H1 (cell line): ENCODE data around the gene MYOG. TPM values are rescaled to one million over a fixed set of nuclear protein-coding genes. Genes with fewer than 3 reads are reported as not detected.

Source experiments
- CTCF ChIA-PET: fragments of 300-600 bp; sonication (Branson Sonifier 250); formaldehyde crosslinking; loops from one replicate; lab custom pipeline; 2021; ENCODE audit not compliant: partially characterized antibody; lab: Charles Lee
- POLR2A ChIA-PET: fragments of 300-600 bp; sonication (Branson Sonifier 250); formaldehyde crosslinking; loops from one replicate; lab custom pipeline; 2021; ENCODE audit warnings: inconsistent platforms; ENCODE audit not compliant: partially characterized antibody; lab: Charles Lee
- DNase-seq, 2 experiments: peaks; one replicate each; pipeline versions ENCODE4 v3.0.0 to v3.0.0-alpha.2; 2010 to 2022; ENCODE audit warnings: low spot score in 2 of 2, low read depth in 1 of 2, mixed read lengths in 1 of 2
- FAIRE-seq: peaks from 2 replicates; lab custom pipeline; 2011; peaks lifted over from hg19 to GRCh38; lab: Jason Lieb, UNC
- H2AFZ ChIP-seq: 2 replicates; pipeline ENCODE4 v1.8.1; 2012; ENCODE audit warnings: low read length, inconsistent platforms
- H2AK5ac ChIP-seq: 2 replicates; pipeline ENCODE4 v1.6.1; 2013; ENCODE audit warnings: low read depth, low read length
- H2BK120ac ChIP-seq: replicated peaks from 2 replicates; pipeline ENCODE3; 2013; ENCODE audit warnings: low read depth, low read length, inconsistent platforms
- H2BK12ac ChIP-seq: 2 replicates; pipeline ENCODE4 v1.6.1; 2013; ENCODE audit warnings: low read depth, low read length
- H2BK15ac ChIP-seq: 2 replicates; pipeline ENCODE4 v1.6.1; 2013; ENCODE audit warnings: low read length
- H2BK20ac ChIP-seq: 2 replicates; pipeline ENCODE4 v1.6.1; 2013; ENCODE audit warnings: low read length
- H2BK5ac ChIP-seq: 2 replicates; pipeline ENCODE4 v1.6.1; 2013; ENCODE audit warnings: low read depth, low read length
- H3K14ac ChIP-seq: 2 replicates; pipeline ENCODE4 v1.6.1; 2013; ENCODE audit warnings: inconsistent platforms; ENCODE audit not compliant: insufficient read length
- H3K18ac ChIP-seq: 2 replicates; pipeline ENCODE4 v1.6.1; 2013; ENCODE audit warnings: low read length; ENCODE audit errors: extremely low read depth
- H3K23ac ChIP-seq: 2 replicates; pipeline ENCODE4 v1.6.1; 2013; ENCODE audit warnings: inconsistent platforms; ENCODE audit not compliant: insufficient read length
- H3K23me2 ChIP-seq: 2 replicates; pipeline ENCODE4 v1.6.1; 2013; ENCODE audit warnings: low read depth, low read length
- H3K27ac ChIP-seq: 2 replicates; pipeline ENCODE4 v1.6.1; 2011; ENCODE audit warnings: low read depth, low read length, inconsistent platforms
- H3K27me3 ChIP-seq, 4 experiments: replicated peaks in 1 of 4; 1 replicate in 1 of 4; 2 replicates in 3 of 4; pipeline versions ENCODE4 v1.6.1 to v1.8.1; 2011 to 2013; ENCODE audit warnings: low read length in 3 of 4, mild to moderate bottlenecking in 3 of 4, inconsistent platforms in 2 of 4, mixed read lengths in 2 of 4, moderate library complexity in 1 of 4; ENCODE audit not compliant: control insufficient read depth in 3 of 4, insufficient read depth in 3 of 4; ENCODE audit errors: extremely low read depth in 1 of 4
- H3K36me3 ChIP-seq, 4 experiments: 2 replicates each; pipeline versions ENCODE4 v1.6.1 to v1.8.1; 2011 to 2013; ENCODE audit warnings: mild to moderate bottlenecking in 4 of 4, low read length in 3 of 4, moderate library complexity in 2 of 4, control low read depth in 1 of 4, inconsistent platforms in 1 of 4; ENCODE audit not compliant: insufficient read depth in 4 of 4, control insufficient read depth in 2 of 4
- H3K4ac ChIP-seq: replicated peaks from 2 replicates; pipeline ENCODE3; 2013; ENCODE audit warnings: low read length, low read depth, mixed read lengths, inconsistent platforms; ENCODE audit not compliant: insufficient read length
- H3K4me1 ChIP-seq, 4 experiments: replicated peaks in 1 of 4; 1 replicate in 1 of 4; 2 replicates in 3 of 4; pipeline versions ENCODE4 v1.6.1 to v1.8.1; 2011 to 2013; ENCODE audit warnings: low read length in 3 of 4, inconsistent platforms in 2 of 4, mixed read lengths in 1 of 4; ENCODE audit not compliant: insufficient read depth in 4 of 4, control insufficient read depth in 3 of 4
- H3K4me2 ChIP-seq, 2 experiments: 2 replicates each; pipeline versions ENCODE4 v1.6.1 to v1.8.1; 2011 to 2013; ENCODE audit warnings: low read depth in 2 of 2, low read length in 2 of 2, control low read depth in 1 of 2, inconsistent platforms in 1 of 2, mild to moderate bottlenecking in 1 of 2; ENCODE audit not compliant: insufficient read depth in 1 of 2
- H3K4me3 ChIP-seq, 4 experiments: fragments of 200-600, 300-600 bp in 1 of 4; sonication (generic), shearing (Covaris generic), sonication (Bioruptor Twin) in 1 of 4; 2 replicates each; pipeline versions ENCODE4 v1.5.1 to v1.8.1; 2011 to 2016; ENCODE audit warnings: low read length in 4 of 4, low read depth in 3 of 4, control low read depth in 2 of 4, inconsistent platforms in 2 of 4, mild to moderate bottlenecking in 2 of 4, mixed read lengths in 1 of 4, moderate library complexity in 1 of 4; ENCODE audit not compliant: insufficient read depth in 2 of 4; ENCODE audit errors: extremely low read depth in 1 of 4
- H3K56ac ChIP-seq: replicated peaks from 2 replicates; pipeline ENCODE3; 2013; ENCODE audit warnings: low read depth, mild to moderate bottlenecking, mixed read lengths, low read length, inconsistent platforms; ENCODE audit not compliant: insufficient read length
- H3K79me1 ChIP-seq: 2 replicates; pipeline ENCODE4 v1.6.1; 2013; ENCODE audit warnings: low read depth, low read length, control low read depth
- H3K79me2 ChIP-seq, 2 experiments: 2 replicates each; pipeline versions ENCODE4 v1.6.1 to v1.8.1; 2012 to 2013; ENCODE audit warnings: low read length in 2 of 2, mild to moderate bottlenecking in 2 of 2, inconsistent platforms in 1 of 2; ENCODE audit not compliant: insufficient read depth in 2 of 2, control insufficient read depth in 1 of 2
- H3K9ac ChIP-seq, 4 experiments: replicated peaks in 1 of 4; 1 replicate in 1 of 4; 2 replicates in 3 of 4; pipeline versions ENCODE4 v1.6.1 to v1.8.1; 2011 to 2013; ENCODE audit warnings: low read depth in 3 of 4, low read length in 3 of 4, control low read depth in 2 of 4, mild to moderate bottlenecking in 2 of 4, moderate library complexity in 2 of 4, inconsistent platforms in 1 of 4; ENCODE audit errors: extremely low read depth in 1 of 4
- H3K9me3 ChIP-seq, 2 experiments: 2 replicates each; pipeline versions ENCODE4 v1.6.1 to v1.8.1; 2012 to 2013; ENCODE audit warnings: mild to moderate bottlenecking in 2 of 2, moderate library complexity in 2 of 2, control low read depth in 1 of 2, inconsistent platforms in 1 of 2, low read depth in 1 of 2, low read length in 1 of 2, mixed read lengths in 1 of 2; ENCODE audit not compliant: insufficient read depth in 2 of 2
- H4K20me1 ChIP-seq, 2 experiments: replicated peaks in 1 of 2; 2 replicates each; pipeline versions ENCODE3 to v1.8.1; 2011 to 2013; ENCODE audit warnings: inconsistent platforms in 2 of 2, low read length in 2 of 2, mild to moderate bottlenecking in 1 of 2; ENCODE audit not compliant: insufficient read depth in 2 of 2, control insufficient read depth in 1 of 2
- H4K5ac ChIP-seq: 2 replicates; pipeline ENCODE4 v1.6.1; 2013; ENCODE audit warnings: low read length, low read depth, mixed read lengths, inconsistent platforms; ENCODE audit not compliant: insufficient read length
- H4K8ac ChIP-seq: 2 replicates; pipeline ENCODE4 v1.8.0; 2013; ENCODE audit warnings: mild to moderate bottlenecking, moderate library complexity, low read length, inconsistent platforms; ENCODE audit not compliant: insufficient read depth; ENCODE audit errors: extremely low read depth
- H4K91ac ChIP-seq: replicated peaks from 2 replicates; pipeline ENCODE3; 2013; ENCODE audit warnings: low read length, mixed read lengths, inconsistent platforms; ENCODE audit not compliant: insufficient read length
- ASH2L ChIP-seq: fragments of 200-600, 300-600 bp; sonication (generic); IDR thresholded peaks from one replicate; pipeline ENCODE4 v1.7.1; 2017; ENCODE audit warnings: low read length
- ATF3 ChIP-seq: IDR thresholded peaks from 2 replicates; pipeline ENCODE4 v1.6.1; 2011; ENCODE audit warnings: low read depth, mild to moderate bottlenecking, low read length; ENCODE audit not compliant: insufficient read depth
- BCL11A ChIP-seq, 2 experiments: IDR thresholded peaks; one replicate each; pipeline ENCODE4 v1.6.1; 2011; ENCODE audit warnings: low read depth in 2 of 2, low read length in 2 of 2, mild to moderate bottlenecking in 2 of 2
- CBX5 ChIP-seq: fragments of 300-800, 300-1000 bp; sonication (generic); IDR thresholded peaks from 2 replicates; pipeline ENCODE4 v1.7.1; 2016; ENCODE audit warnings: antibody characterized with exemption, low read length, low read depth
- CTBP2 ChIP-seq: IDR thresholded peaks from 2 replicates; pipeline ENCODE4 v1.7.0; 2011; ENCODE audit warnings: borderline replicate concordance, mild to moderate bottlenecking, moderate library complexity, mixed read lengths, low read length; ENCODE audit not compliant: insufficient read depth, insufficient read length
- HDAC6 ChIP-seq: IDR thresholded peaks from one replicate; pipeline ENCODE4 v1.7.1; 2012; ENCODE audit warnings: low read depth, mild to moderate bottlenecking, inconsistent platforms, low read length, moderate library complexity
- KDM4A ChIP-seq: IDR thresholded peaks from one replicate; pipeline ENCODE4 v1.7.1; 2012; ENCODE audit warnings: low read depth, mild to moderate bottlenecking, moderate library complexity, low read length, inconsistent platforms; ENCODE audit not compliant: severe bottlenecking
- MAFK ChIP-seq: IDR thresholded peaks from 2 replicates; pipeline ENCODE4 v1.6.1; 2012; ENCODE audit warnings: low read depth, mild to moderate bottlenecking, improper control_type of control experiment, low read length
- POU5F1 ChIP-seq: IDR thresholded peaks from 2 replicates; pipeline ENCODE4 v1.6.1; 2011; ENCODE audit warnings: low read depth, mild to moderate bottlenecking, low read length, moderate library complexity
- SIN3A ChIP-seq, 2 experiments: IDR thresholded peaks in 1 of 2; conservative IDR thresholded peaks in 1 of 2; 2 replicates each; pipeline ENCODE4 v1.6.1; 2011 to 2012; ENCODE audit warnings: low read length in 2 of 2, improper control_type of control experiment in 1 of 2, low read depth in 1 of 2, mild to moderate bottlenecking in 1 of 2
- TAF1 ChIP-seq: IDR thresholded peaks from 2 replicates; pipeline ENCODE4 v1.6.1; 2011; ENCODE audit warnings: mild to moderate bottlenecking, low read depth, low read length
- TAF7 ChIP-seq: optimal IDR thresholded peaks from 2 replicates; pipeline ENCODE3; 2011; ENCODE audit warnings: low read depth, mild to moderate bottlenecking, inconsistent platforms, low read length, moderate library complexity, borderline replicate concordance
- WGBS, 2 experiments: shearing (Covaris generic) in 1 of 2; methylation state at CpG; one replicate each; pipeline versions ENCODE4 v1.1.6 to v1.1.7; 2013 to 2015; ENCODE audit warnings: low lambda C conversion rate in 2 of 2, mixed read lengths in 2 of 2, inconsistent platforms in 1 of 2, low coverage in 1 of 2, missing lambda C conversion rate in 1 of 2; ENCODE audit not compliant: insufficient replicate concordance in 2 of 2, insufficient coverage in 1 of 2, insufficient read length in 1 of 2; ENCODE audit errors: extremely low coverage in 1 of 2, missing lambda C conversion rate in 1 of 2; 5-methylcytosine and 5-hydroxymethylcytosine counted together
- polyA plus RNA-seq, 7 experiments: library from polyadenylated mRNA; depleted of rRNA in 3 of 7; stranded (reverse) in 5 of 7; unstranded in 2 of 7; fragments of >200 nt in 5 of 7; fragments of 200-250 nt in 2 of 7; gene quantifications; 1 replicate in 5 of 7; 2 replicates in 1 of 7; 4 replicates in 1 of 7; pipeline versions ENCODE4 v1.2.1 to v1.2.3, GENCODE V29; 2011 to 2013; ENCODE audit warnings: missing spikeins in 2 of 7, mixed read lengths in 2 of 7
- total RNA-seq: library from RNA; stranded (reverse); fragmentation: NEBNext Ultra II Directional; extraction: Animal tissue kit (Norgen Biotek cat#: 25700); gene quantifications from 2 replicates; pipeline ENCODE4 v1.2.1, GENCODE V29; 2021

MYOG gene
- total and polyA plus RNA-seq, 2 of the 8 experiments (the other 6 are each of a cell fraction or from before 2014, with no cell fraction given), result not detected

GRCh38 chr1:203114202-203114601 is 28.4 kb upstream of the MYOG start:
- Histone ChIP-seq H2BK120ac (no peak overlapping the region), H3K18ac (no peak overlapping the region), H3K27ac (no peak overlapping the region), H2AFZ (no peak overlapping the region), H3K79me1 (no peaks in the 10 kb centered on the region), H3K23ac (no peak overlapping the region), H3K4me2 (no peak overlapping the region), H2AK5ac (no peak overlapping the region), H3K56ac (no peak overlapping the region), H2BK20ac (no peak overlapping the region), H3K36me3 (no peaks in the 10 kb centered on the region), H2BK5ac (no peak overlapping the region), H3K4ac (no peak overlapping the region), H4K5ac (no peak overlapping the region), H3K9me3 (no peaks in the 10 kb centered on the region), H3K14ac (no peak overlapping the region), H4K20me1 (no peaks in the 10 kb centered on the region), H4K8ac (no peak overlapping the region), H3K4me3 (no peak overlapping the region), H3K27me3 (peaks cover 0 to 6% (median 3%) of the 10 kb centered on the region in 4 experiments; a peak in 4 of 7 replicates), H3K9ac (no peak overlapping the region), H2BK12ac (no peak overlapping the region), H3K23me2 (no peaks in the 10 kb centered on the region), H3K79me2 (no peaks in the 10 kb centered on the region), H2BK15ac (no peak overlapping the region), H4K91ac (no peak overlapping the region), H3K4me1 (peaks cover 0 to 2% (median under 1%) of the 10 kb centered on the region in 4 experiments; a peak in 1 of 7 replicates)
- DNase-seq, result no peak
- ChIA-PET POLR2A (no interaction called here), CTCF (interaction anchor here (1.2 to 49.1 kb wide), 8 partner anchors 9 to 155 kb away, joined by 4 to 1071 read pairs (median 68); partner anchors contain the start of genes MYOG and PPFIA4)
- no peak for FAIRE-seq
- 79 to 94% methylated on average over 1 to 7 of the region's 7 CpGs for WGBS, 2 experiments
- TF ChIP-seq CBX5, result no peak
- TF ChIP-seq TAF1, result no peak
- no peak for TF ChIP-seq SIN3A (conservative IDR thresholded peaks at IDR 0.05 in 1 of 2, IDR thresholded peaks at IDR 0.05 in 1 of 2; ENCODE audit: low read depth in 1 of 2, low read length in 2 of 2)
- no peak for TF ChIP-seq KDM4A
- TF ChIP-seq HDAC6, result no peak
- TF ChIP-seq POU5F1, result no peak
- TF ChIP-seq BCL11A (IDR thresholded peaks at IDR 0.05; ENCODE audit: low read depth in 2 of 2, low read length in 2 of 2), result no peak
- TF ChIP-seq ATF3, result no peak
- TF ChIP-seq ASH2L, result no peak
- TF ChIP-seq TAF7, result no peak
- no peak for TF ChIP-seq CTBP2
- no peak for TF ChIP-seq MAFK
